HUDEP-2 (cell line): ENCODE results near the gene SIDT2.
"Not testable (repeated sequence)": the region's sequence is repeated elsewhere in the genome, so short reads cannot be mapped to it uniquely, and the experiment has no call there.

Experiments
- DNase-seq, 76 experiments: peaks; one replicate each; lab custom pipeline; 2025; ENCODE audit not compliant: unreplicated experiment in 76 of 76; lab: John Stamatoyannopoulos, UW

The SIDT2 gene

DNA sequence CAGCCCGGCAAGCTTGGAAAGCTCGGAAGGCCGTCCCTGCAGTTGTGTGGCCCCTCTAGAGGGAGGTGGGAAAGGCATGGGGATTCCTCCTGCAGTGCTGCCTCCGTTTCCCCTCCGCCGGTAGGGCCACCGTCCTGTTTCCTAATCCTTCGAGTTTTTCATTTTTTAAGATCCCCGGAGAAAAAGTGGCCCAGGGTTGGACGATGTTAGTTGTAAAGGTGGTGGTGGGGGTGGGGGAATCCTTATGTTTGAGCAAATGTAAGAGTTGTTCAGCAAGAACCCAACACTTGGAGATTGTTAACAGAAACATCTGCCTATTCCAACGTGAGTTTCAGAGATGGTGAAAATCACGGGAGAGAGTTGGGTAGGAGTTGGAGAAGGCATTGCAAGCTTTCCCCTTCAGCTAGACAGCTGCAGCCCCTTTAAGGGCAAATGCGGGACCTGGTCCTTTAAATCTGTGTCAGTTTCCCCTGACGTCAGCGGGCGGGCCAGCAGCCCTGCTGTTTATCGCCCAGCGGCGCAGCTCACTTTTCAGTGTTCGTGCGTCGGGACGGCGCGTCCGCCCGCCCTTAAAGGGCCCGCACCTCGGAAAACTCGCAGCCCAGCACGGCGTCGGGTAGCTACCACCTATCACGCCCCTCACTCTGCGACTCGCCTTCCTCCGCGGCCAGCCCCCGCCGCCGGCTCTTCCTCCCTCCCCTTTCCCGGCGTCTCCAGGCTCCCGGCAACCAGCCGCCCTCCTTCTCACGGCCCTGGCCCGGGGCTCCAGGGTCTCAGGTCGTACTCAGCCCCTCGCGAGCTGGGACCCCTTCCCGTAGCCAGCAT lies at the start of gene SIDT2:
Gene SIDT2 (plus strand): TSS at position 534 of the 825 bp plus-strand sequence. CDS start 521 bp downstream, outside the sequence.
- peak in 72 of 76 experiments; percentile 34 to 88 (median 75) for DNase-seq

DNA sequence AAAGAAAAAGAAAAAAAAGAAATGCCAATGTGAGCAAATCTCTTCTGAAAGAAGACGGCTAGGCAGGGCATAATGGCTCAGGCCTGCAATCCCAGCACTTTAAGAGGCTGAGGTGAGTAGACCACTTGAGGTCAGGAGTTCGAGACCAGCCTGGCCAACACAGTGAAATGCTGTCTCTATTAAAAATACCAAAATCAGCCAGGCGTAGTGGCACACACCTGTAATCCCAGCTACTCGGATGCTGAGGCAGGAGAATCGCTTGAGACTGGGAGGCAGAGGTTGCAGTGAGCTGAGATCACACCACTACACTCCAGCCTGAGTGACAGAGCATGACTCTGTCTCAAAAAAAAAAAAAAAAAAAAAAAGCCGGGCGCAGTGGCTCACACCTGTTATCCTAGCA lies 48.1 kb upstream of the SIDT2 start:
- not testable (repeated sequence) for DNase-seq

DNA sequence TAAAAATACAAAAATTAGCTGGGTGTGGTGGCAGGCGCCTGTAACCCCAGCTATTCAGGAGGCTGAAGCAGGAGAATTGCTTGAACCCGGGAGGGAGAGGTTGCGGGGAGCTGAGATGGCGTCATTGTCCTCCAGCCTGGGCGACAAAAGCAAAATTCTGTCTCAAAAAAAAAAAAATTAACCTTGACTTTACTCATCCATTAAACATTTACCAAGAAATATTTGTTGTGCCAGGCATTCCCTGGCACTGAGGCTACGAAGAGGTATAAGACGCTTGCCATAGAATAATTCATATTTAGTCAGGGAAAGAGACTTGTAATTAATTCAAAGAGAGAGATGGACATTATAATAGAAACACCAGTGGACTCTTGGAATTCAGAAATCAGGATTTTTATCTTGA lies 47.7 kb upstream of the SIDT2 start:
- DNase-seq, result no peak

DNA sequence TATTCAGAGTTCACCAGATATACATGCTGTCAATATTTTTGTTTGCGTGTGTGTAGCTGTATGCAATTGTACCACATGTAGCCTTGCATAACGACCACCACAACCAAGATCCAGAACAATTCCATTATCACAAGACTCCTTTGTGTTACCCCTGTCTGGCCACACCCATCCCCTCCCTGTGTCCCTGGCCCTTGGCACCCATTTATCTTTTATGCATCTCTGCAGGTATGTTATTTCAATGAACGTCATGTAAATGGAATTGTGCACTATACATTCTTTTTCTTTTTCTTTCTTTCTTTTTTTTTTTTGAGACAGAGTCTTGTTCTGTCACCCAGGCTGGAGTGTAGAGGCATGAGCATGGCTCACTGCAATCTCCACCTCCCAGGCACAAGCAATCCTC lies 44.1 kb upstream of the SIDT2 start:
- DNase-seq, result no peak

DNA sequence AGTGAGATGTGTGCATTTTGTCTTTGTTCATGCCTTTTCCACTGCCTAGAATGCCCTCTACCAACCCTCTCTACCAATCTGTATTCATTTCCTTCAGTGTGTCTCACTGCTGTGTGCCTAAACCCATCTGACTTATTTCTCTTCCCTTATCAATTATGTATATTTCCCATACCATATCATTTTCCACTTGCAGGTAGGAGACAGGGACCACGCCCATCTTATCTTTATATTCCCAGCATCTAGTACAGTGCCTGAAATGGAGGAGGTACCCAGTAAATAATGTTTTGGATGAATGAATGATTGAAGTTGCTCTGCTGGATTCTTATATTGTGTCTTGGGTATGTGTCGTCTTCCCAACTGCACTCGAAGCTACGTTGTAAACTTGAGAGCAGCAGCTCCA lies 43.6 kb upstream of the SIDT2 start:
- peak in 8 of 76 experiments; percentile 6 to 51 (median 24) for DNase-seq

DNA sequence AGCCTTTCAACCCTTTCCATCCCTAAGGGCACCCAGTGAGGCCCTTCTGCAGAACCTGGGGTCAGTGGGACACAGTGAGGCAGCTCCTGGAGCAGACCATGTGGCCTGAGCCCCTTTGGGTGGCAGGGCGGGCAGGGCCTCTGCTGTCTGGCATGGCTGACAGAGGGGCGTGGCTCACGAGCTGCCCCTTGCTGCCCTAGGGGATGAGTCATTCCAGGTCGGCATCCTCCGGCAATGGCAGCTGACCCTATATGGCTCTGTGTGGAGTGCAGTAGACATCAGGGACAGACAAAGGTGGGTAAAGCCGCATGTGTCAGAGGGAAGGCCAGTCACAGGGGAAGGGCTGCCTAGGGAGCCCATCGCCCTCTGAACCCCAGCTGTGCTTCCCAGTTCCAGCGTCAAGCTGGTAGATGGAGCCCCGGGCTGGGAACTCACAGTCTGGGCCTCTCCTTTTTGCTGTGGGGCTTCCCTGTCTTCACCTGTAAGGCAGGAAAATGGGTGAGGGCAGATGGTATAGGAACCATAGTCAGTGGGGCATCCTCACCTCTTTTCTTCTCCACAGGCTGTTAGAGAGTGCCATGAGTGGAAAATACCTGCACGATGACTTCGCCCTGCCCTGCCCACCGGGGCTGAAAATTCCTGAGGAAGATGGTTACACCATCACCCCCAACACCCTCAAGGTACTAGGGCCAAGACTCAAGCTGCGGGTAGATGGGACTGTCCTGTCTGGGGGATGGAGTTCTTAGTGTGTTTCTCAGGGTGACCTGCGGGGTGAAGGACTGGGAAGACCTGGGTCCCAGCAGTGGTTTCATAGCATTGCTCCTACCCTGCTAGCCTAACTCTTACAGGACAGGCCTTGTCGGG lies 41.1 kb upstream of the SIDT2 start:
- not testable (repeated sequence) for DNase-seq

DNA sequence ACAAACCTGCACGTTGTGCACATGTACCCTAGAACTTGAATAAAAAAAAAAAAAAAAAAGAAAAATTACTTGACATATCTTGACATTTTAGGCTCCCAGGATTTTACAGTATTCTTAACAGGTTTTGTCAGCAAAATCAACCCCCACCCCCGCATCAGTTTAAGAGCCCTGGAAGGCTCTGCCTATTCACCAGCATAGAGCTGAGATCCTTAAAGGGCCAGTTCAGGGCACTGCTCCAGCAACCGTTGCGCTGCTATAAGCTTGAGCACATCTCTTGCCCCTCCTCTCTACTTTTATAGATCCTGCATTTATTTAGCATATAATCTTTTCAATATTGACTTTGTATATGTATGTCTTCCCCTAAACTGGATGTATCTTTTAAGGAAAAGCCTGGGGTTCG lies 35.2 kb upstream of the SIDT2 start:
- DNase-seq, result peak in 52 of 76 experiments; percentile 2 to 56 (median 24)

DNA sequence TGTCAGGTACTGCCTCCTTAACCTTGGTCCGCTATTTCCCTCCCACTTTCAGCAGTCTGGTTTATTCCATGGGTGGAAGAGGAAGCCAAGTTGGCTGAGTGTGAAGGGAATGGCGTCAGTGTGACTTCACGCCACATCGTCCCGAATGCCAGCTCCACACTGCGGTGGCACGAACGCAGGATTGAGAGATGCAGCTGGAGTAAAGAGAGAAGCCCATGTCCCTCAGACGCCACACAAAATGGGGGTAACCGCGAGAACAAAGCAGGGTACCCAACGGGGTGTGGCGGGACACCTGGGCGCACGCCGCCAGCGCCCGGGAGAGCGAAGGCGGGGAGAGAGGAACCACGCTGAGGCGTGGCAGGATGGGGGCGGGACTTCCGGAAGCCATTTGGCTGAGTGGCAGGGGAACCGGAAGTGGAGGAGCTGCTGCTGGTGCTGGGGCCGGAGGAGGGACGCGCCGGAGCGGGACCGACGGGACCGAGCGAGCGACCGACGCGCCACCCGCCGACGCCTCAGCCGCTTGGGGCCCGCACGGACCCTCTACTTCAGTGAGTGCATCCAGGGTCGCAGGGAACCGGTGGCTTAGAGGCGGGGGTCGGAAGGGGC lies 34.6 kb upstream of the SIDT2 start, which contains the start of gene PAFAH1B2:
Gene PAFAH1B2 (plus strand): TSS at position 417 of the 606 bp plus-strand sequence. CDS start 8,161 bp downstream, outside the sequence.
- DNase-seq, result peak in 75 of 76 experiments; percentile 66 to 95 (median 88)

DNA sequence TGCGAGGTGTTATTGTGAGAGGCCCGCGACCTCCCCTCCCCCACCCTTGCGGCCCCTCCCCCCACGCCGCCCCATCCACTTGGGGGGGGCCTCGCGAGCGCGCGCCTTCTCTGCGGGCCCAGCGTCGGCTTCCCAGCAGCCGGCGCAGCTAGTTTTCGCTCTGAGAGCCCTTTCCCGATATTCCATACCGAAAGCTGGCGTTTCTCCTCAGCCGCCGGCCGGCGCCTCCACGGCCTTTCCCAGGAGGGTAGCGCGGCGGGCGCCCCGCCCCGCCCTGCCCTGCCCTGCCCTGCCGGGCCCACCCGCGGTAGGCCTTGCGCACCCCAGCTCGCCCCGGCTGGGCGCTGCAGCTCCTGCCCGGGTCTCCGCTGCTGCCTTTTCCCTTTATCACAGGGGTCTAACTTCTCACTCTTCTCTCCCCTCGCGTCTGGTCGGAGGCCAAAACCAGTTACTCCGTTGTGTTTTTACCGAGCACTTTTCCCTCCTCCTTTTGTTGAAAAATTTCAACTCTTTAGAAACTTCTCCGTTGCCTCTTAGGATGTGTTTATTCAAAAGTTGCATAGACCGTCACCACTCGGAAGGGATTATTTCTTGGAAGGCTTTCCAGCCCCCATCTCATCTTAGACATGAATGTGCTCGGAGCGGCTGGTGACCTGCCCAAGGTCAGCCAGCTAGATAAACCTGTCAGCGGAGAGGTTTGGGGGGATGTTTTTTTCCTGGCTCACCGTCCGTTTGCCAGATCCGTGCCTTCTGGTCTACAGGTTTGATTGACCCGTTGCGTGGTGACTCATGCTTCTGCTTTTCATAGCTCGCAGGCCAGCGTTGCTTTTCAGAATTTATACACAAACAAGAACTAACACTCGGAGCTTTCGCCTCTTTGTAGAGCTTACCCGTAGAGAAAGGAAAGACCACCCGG lies 33.8 kb upstream of the SIDT2 start:
- DNase-seq, result peak in 52 of 76 experiments; percentile 2 to 70 (median 41)

DNA sequence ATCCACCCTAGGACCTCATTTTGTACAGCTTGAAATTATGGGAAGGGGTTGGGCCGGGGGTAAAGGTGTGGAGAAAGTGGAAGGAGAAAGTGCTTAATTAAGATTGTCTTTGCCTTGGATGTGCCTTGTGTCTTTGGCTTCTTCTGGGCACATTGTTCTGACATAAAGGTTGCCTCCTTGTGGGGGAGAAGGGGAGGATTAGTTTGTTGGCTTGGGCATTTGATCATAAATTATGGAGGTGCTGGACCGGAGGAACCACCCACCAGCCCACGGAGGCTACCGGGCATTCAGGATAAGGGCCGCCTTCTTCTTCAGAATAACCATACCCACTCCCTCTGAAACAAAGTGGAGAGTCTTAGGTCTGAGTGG lies 33.2 kb upstream of the SIDT2 start:
- DNase-seq, result peak in 37 of 76 experiments; percentile 2 to 56 (median 27)

DNA sequence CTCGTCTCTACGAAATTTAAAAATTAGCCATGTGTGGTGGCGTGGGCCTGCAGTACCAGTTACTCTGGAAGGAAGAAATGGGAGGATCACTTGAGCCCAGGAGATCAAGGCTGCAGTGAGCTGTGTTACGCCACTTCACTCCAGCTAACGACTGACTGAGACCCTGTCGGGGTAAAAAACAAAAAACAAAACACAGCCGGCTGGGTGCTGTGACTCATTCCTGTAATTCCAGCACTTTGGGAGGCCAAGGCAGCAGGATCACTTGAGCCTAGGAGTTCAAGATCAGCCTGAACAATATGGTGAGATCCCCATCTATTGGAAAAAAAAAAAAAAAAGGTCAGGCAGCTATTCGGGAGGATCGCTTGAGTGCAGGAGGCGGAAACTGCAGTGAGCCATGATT lies 32.0 kb upstream of the SIDT2 start:
- DNase-seq, result no peak

DNA sequence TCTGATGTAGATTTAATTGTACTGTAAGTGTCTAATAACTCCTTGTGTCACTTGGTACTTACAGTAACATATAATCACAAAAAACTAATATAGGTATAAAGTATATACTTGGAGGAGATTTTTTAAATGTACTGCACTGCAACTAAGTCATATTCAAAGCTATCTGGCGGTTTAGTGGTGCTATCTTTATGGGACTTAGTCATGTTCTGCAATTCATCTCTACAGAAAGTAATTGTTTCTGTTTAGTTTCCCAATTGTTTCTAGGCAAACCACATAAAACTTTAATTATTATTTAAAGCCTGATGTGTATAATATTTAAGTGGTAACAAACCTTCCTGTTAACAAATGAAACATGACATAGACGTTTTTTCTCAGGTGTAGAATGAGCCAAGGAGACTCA lies 26.5 kb upstream of the SIDT2 start:
- no peak for DNase-seq

DNA sequence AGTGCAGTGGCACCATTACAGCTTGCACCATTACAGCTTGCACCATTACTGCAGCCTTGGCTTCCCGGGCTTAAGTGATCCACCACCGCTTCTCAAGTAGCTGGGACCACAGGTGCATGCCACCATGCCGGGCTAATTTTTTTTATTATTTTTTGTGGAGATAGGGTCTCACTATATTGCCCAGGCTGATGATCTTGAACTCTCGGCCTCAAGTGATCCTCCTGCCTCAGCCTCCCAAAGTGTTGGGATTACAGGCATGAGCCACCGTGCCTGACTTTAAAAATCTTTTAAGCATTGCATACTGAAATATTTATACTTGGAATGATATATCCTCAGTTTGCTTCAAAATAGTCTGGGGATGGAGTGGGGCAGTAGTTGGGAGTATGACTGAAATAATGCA lies 24.1 kb upstream of the SIDT2 start:
- DNase-seq, result no peak

DNA sequence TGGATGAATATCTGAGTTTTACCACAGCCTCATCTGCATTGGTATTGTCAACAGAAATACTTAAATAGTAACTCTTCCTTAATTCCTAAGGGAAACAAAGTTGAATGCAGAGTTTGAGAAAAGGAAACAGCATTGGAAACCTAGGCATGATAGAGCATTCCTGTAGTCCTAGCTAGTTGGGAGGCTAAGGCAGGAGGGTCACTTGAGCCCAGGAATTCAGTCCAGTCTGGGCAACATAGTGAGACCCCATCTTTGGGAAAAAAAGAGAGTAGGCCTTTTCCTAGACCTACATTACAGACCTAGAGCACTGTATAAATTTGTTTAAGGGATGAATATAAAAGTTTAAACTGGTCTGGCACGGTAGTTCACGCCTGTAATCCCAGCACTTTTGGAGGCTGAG lies 21.0 kb upstream of the SIDT2 start:
- DNase-seq, result no peak

DNA sequence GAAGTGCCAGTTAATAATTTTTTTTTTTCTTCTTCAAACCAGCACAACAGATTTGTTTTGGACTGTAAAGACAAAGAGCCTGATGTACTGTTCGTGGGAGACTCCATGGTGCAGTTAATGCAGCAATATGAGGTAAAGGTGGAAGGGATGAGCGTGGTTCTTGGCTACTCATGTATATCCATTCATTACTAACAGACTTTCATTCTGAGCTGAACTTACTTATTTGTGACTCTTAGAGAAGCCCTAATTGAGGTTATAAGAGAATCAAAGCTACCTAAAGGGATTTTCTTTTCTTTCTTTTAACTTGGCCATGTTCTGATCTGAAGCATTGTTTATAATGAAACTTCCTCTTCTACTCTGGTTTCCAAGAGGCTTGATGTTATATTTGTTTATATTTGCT lies 18.7 kb upstream of the SIDT2 start:
- DNase-seq, result no peak

DNA sequence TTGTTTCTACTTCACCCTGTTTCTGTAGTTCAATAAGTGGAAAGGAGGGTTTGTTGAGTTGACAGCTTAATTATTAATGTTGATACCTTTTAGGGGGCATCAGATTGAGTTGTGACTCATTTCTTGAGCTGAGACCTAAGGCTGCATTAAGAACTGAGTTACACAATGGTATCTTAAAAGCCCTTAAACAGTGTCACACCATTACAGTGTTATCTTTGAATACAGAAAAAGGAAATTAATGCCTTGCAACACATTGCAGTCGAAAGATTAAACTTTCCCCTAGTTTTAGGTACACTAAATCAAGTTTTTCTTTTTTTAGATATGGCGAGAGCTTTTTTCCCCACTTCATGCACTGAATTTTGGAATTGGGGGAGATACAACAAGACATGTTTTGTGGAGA lies 17.7 kb upstream of the SIDT2 start:
- peak in 9 of 76 experiments; percentile 5 to 50 (median 15) for DNase-seq

DNA sequence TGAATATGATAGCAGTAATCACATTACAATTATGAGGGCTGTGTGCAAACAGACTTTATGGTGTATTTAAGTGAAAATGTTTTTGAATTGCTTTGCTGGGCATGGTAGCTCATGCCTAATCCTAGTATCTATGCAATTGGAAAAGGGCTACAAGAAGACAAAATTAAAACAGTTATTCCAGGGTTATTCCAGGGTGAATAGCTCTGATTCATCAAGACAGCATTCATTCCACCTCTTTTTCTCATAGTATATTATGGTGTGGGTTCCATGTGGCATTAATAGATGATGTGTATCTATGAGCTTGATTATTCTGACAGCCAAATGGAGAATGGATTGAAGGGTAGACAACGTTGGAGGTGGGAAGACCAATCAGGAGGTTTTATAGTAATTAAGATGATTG lies 12.1 kb upstream of the SIDT2 start:
- no peak for DNase-seq

DNA sequence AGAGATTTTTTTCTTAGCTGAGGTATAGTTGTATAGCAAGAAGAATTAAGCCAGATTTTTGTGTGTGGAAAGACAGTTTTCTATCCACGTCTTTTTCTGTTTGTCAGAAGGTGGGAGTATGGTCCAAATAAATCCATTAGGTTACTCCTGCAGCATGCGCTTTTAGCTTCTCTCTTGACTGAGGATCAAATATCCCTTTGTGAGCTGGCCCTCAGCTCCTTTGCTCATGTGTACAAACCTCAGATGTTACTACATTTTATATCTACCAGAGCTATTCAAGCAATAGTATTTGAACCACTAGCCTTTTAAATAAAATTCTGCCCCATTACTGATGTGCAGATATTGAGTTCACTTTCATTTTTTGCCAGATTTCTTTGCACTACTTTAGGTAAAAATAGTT lies 8.8 kb upstream of the SIDT2 start:
- DNase-seq, result no peak

DNA sequence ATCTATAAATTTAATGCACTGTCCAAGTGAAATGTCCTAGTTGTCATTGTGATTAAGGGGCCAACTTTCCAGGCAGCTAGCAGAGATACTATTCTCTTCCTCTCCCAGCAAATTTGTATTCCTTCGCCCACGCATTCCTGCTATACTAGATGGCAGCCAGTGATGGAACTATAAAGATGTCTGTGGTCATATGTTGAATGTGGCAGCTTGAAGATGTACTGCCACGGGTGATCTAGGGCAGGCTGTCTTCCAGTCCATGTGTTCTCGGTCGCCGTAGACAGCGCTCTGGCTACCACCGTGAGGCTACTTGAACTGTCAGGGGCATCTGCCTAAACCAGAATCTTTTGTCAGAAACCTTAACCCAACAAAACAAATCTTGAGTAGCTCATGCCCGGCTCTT lies 8.3 kb upstream of the SIDT2 start:
- DNase-seq, result no peak

DNA sequence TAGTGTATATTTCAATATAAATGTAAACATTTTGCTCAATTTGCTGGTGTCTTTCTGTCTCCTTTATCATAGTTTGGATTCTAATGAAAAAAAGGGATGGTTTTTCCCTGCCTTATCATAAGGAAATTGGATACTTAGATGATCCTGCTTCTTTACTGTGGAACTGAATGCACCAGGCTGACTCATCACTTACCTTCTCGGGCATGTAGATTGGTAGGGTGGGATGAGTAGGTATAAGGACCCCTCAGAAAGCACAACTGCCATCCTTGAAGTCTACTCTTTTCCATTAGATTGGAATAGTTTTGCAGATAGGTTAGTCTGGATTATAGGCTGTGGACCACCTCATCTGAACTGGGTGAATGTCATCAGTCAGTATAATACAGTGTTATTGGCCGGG lies 7.5 kb upstream of the SIDT2 start:
- DNase-seq, result no peak
